Motor neuron (in vitro differentiated cells): ENCODE data around the gene SLC6A3. TPM values are rescaled to one million over a fixed set of nuclear protein-coding genes. Genes with fewer than 3 reads are reported as not detected.

Source experiments
- ATAC-seq, 8 experiments: fragments of 200-7000 bp; cut with Tn5 transposase; replicated peaks in 6 of 8; 2 replicates each; pipeline ENCODE4 v1.8.0; 2021; ENCODE audit warnings: mild to moderate bottlenecking in 8 of 8, moderate library complexity in 8 of 8
- H3K27ac ChIP-seq, 2 donors: fragments of 250-450 bp; sonication (Bioruptor Pico); 2 replicates each; pipeline ENCODE4 v1.9.0; 2021; ENCODE audit warnings: antibody characterized with exemption in 2 of 2, mild to moderate bottlenecking in 2 of 2, moderate library complexity in 1 of 2
- H3K4me1 ChIP-seq, 2 donors: fragments of 250-450 bp; sonication (Bioruptor Pico); replicated peaks in 1 of 2; 2 replicates each; pipeline ENCODE4 v1.6.1; 2021; ENCODE audit warnings: antibody characterized with exemption in 2 of 2, mild to moderate bottlenecking in 2 of 2, moderate library complexity in 1 of 2
- H3K4me3 ChIP-seq, 5 donors: fragments of 250-450 bp; sonication (Bioruptor Pico); 2 replicates each; pipeline ENCODE4 v1.9.0; 2021; ENCODE audit warnings: antibody characterized with exemption in 5 of 5, mild to moderate bottlenecking in 5 of 5, moderate library complexity in 4 of 5
- WGBS, 10 experiments: fragments of 450-650 bp; shearing (Covaris generic); methylation state at CpG; one replicate each; pipeline ENCODE4 v1.0.0; 2022; 5-methylcytosine and 5-hydroxymethylcytosine counted together
- in situ Hi-C, 9 experiments: fragments of 400-800 bp; cut with MboI; loops; one replicate each; pipeline ENCODE4 v1.15.0; 2021; ENCODE audit warnings: low sequenced_read_pairs in 9 of 9, low pct_unique_long_range_greater_than_20kb in 2 of 9; ENCODE audit not compliant: unreplicated experiment in 9 of 9
- total RNA-seq, 8 experiments: library from RNA; unstranded; fragments of 300-600 nt; gene quantifications; 2 replicates each; pipeline versions ENCODE4 v1.2.3 to v1.2.4, GENCODE V29; 2022

SLC6A3 gene
- total RNA-seq, 8 experiments from 2014 or later = 0.05 to 1.7 (median 0.52) TPM; not detected in 2

- no peak overlapping the region for H3K27ac ChIP-seq
- H3K4me1 ChIP-seq = no peaks in the 10 kb centered on the region
- 76 to 100% (median 95%) methylated on average over 2 to 6 of the region's 33 CpGs; no CpG with 5 or more reads in 6 of the 10 experiments for WGBS, 10 experiments
- H3K4me3 ChIP-seq = no peak overlapping the region
- in situ Hi-C loops = loop anchor here in 1 of 9 experiments (25.0 kb wide), 1 partner anchor 153 kb away; no protein-coding TSS in a partner anchor
- ATAC-seq = no peak
Measured at GRCh38 chr5:1483856-1484729, 38.9 kb upstream of the SLC6A3 start.

DNA sequence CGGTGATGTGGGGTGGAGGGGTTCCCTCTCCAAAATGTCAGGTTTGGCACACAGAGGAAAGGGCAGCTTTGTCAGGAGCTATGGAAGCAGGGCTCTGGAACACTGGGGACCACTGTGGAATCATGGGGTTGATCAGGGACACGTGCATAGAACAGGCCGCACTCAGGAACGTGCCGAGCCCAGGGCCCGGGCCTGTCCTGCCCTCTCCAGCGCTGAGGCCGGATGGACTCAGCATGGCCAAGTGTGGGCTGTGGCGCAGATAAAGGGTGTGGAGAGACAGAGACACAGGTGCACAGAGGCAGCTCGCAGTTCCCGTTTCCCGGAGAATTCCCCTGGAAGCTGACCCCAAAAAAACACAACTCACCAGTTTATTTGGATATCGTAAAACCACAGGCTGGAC is 37.8 kb upstream of the SLC6A3 start:
- 92 to 100% (median 96%) methylated on average over 1 to 13 of the region's 13 CpGs; no CpG with 5 or more reads in 5 of the 10 experiments for WGBS, 10 experiments
- ATAC-seq = no peak
- Histone ChIP-seq H3K4me1 (no peaks in the 10 kb centered on the region), H3K4me3 (no peak overlapping the region), H3K27ac (no peak overlapping the region)
- in situ Hi-C loops = loop anchor here in 1 of 9 experiments (25.0 kb wide), 1 partner anchor 154 kb away; no protein-coding TSS in a partner anchor

DNA sequence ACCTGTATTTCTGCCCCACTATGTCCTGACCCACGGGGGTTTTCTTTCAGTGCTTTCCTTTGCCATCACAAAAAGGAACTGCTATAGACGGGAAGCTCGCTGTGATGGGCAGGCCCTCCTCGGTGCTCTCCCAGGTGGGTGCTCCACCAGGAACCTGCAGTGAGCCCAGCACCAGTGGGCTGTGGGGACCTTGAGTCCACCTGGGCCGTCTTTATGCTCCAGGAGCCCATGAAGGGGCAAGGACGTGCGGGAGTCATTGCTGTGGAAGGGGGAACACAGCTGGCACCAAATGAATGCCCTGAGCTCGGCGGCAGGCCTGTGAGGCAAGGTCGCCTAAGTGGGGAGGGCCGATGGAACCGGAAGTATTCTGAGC is 36.7 kb upstream of the SLC6A3 start:
- ATAC-seq = no peak
- no peak overlapping the region for H3K4me3 ChIP-seq
- H3K27ac ChIP-seq = no peak overlapping the region
- 80 to 100% (median 90%) methylated on average over 1 to 3 of the region's 12 CpGs; no CpG with 5 or more reads in 6 of the 10 experiments for WGBS, 10 experiments
- in situ Hi-C loops = loop anchor here in 1 of 9 experiments (25.0 kb wide), 1 partner anchor 155 kb away; no protein-coding TSS in a partner anchor
- no peaks in the 10 kb centered on the region for H3K4me1 ChIP-seq

DNA sequence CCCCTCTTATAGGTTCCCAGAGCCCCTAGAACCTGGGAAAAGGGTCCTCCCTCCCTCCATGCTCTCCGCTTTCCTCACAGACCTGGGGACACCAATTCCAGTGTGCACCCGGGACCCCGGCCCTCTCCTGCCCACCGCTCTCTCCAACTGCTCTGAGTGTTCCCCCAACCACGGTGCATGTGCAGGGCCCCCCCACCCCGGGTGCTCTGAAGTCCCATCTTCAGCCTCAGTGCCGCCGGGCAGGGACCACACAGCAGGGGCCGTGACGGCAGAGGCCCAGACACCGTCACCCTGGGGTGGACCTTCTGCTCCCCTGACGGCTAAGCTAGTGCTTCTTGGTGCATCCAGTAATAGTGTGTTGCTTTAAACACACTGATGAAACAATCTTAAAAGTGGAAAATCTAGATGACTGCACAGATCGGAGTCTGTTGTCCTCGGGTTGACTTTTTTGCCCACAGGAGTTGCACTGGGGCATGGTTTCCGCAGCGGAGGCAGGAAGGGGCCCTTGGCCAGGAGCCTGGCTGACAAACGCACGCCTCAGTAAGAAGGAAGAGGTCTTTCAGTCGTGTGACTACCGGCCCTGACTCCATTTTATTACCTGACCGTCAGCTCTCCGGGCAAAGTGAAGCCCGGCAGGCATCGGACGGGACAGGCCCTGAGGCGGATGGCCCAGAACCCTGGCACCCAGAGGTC is 36.2 kb upstream of the SLC6A3 start:
- in situ Hi-C loops = loop anchor here in 1 of 9 experiments (25.0 kb wide), 1 partner anchor 156 kb away; no protein-coding TSS in a partner anchor
- ATAC-seq = no peak
- no peaks in the 10 kb centered on the region for H3K4me1 ChIP-seq
- no peak overlapping the region for H3K27ac ChIP-seq
- WGBS, 10 experiments = 90 to 100% (median 96%) methylated on average over 1 to 10 of the region's 26 CpGs; no CpG with 5 or more reads in 6 of the 10 experiments
- no peak overlapping the region for H3K4me3 ChIP-seq

DNA sequence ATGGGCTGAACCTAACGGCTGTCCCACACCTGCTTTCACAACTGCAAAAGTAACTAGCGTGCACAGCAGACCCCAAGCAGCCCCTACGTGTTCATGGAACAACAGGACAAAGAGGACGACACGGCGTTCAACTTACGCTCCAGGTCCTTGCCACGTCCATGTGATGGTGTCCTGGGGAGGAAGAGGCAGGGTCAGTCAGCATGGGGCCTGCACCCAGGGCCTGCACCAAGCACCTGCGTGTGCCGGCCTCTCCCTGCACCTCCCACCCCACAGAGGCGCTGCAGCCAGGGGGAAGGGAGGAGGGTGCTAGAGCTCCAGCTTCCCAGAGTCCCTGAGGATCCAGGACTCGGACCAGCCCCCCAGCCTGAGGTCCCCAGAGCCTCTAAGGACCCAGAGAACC is 35.6 kb upstream of the SLC6A3 start:
- H3K4me3 ChIP-seq = no peak overlapping the region
- H3K4me1 ChIP-seq = no peaks in the 10 kb centered on the region
- no peak for ATAC-seq
- no peak overlapping the region for H3K27ac ChIP-seq
- WGBS, 10 experiments = 80 to 100% (median 93%) methylated on average over 1 to 4 of the region's 12 CpGs; no CpG with 5 or more reads in 3 of the 10 experiments
- in situ Hi-C loops = loop anchor here in 1 of 9 experiments (25.0 kb wide), 1 partner anchor 156 kb away; no protein-coding TSS in a partner anchor

DNA sequence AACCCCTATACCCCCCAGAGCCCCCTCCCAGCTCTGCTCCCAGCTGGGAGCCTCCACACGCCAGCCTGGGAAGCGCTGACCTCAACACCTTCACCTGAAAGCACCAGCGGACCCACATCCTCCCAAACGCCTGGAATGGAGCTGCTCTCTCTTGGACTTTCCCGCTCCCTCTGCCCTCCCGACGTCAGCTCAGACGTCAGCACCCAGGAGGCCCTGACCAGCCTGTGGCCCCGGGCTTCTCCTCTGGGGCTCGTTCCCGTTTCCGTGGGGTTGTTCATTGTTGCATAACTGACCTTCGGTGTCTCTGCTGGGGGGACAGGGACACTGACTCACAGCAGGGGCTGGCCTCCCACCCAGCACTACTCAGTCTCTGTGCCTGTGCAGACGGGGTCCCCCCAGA is 35.0 kb upstream of the SLC6A3 start:
- H3K27ac ChIP-seq = no peak overlapping the region
- H3K4me1 ChIP-seq = no peaks in the 10 kb centered on the region
- in situ Hi-C loops = loop anchor here in 1 of 9 experiments (25.0 kb wide), 1 partner anchor 157 kb away; no protein-coding TSS in a partner anchor
- no peak overlapping the region for H3K4me3 ChIP-seq
- ATAC-seq = no peak
- 47 to 100% (median 70%) methylated on average over 2 to 4 of the region's 14 CpGs; no CpG with 5 or more reads in 7 of the 10 experiments for WGBS, 10 experiments

- H3K27ac ChIP-seq = no peak overlapping the region
- in situ Hi-C loops = loop anchor here in 1 of 9 experiments (25.0 kb wide), 1 partner anchor 158 kb away; no protein-coding TSS in a partner anchor
- no peaks in the 10 kb centered on the region for H3K4me1 ChIP-seq
- no peak overlapping the region for H3K4me3 ChIP-seq
- WGBS, 10 experiments = 37 to 100% (median 71%) methylated on average over 1 to 7 of the region's 21 CpGs; no CpG with 5 or more reads in 2 of the 10 experiments
- ATAC-seq = peak in 6 of 8 experiments; percentile 11 to 64 (median 40)
Measured at GRCh38 chr5:1479581-1480188, 34.4 kb upstream of the SLC6A3 start.

DNA sequence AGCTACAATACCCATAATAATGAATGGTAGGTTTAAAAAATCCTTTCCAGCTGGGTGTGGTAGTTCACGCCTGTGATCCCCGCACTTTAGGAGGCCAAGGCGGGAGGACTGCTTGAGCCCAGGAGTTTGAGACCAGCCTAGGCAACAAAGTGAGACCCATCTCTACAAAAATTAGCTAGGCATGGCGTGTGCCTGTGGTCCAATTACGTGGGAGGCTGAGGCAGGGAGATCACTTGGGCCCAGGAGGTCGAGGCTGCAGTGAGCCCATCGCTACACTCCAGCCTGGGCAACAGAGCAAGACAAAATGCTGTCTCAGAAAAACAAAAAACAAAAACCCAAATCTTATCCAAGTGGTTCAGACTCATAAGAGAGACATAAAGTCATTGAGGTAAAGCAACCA is 33.8 kb upstream of the SLC6A3 start:
- peak in 1 of 8 experiments; percentile 9 for ATAC-seq

DNA sequence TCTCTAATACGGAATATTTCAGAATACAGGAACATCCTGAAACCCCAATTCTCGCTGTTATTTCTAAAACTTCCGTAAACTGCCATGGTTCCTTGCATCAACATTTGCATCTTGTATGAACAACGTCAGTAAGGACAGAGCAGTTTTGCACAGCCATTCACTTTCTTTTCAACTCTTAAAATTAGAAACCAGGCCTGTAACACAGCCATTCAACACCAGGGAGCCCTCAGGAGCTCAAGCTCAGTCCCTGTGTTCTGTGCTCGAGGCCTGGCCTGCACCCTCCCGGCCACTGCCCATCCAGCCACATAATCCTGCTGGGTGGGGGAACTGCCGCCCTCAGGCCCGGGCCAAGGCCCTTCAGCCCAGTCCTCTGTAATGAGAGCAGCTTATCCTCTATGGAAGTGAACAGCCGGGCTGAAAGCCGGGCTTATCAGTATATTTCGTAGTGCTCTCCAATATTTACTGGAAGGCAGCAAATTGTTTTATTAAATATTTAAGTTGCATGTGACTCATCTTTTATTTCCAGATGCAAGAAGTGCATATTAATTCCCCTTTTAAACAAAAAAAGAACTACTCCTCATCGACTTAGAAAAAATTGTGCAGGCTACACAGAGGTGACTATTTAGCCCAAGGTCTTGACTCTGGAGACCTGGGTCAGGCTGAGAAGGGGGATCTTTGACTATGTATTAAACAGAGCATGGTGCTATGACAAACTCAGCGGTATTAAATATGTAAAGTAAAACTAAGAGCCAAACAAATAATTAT is 33.2 kb upstream of the SLC6A3 start:
- WGBS, 10 experiments = 57 to 100% (median 89%) methylated on average over 1 to 10 of the region's 13 CpGs; no CpG with 5 or more reads in 1 of the 10 experiments
- Histone ChIP-seq H3K27ac (no peak overlapping the region), H3K4me3 (no peak overlapping the region), H3K4me1 (no peaks in the 10 kb centered on the region)
- in situ Hi-C loops = loop anchor here in 1 of 9 experiments (25.0 kb wide), 1 partner anchor 159 kb away; no protein-coding TSS in a partner anchor
- peak in 3 of 8 experiments; percentile 64 to 83 (median 66) for ATAC-seq

More for the DNA sequence above, 33.8 kb upstream of the SLC6A3 start:
- Histone ChIP-seq H3K4me3 (no peak overlapping the region), H3K27ac (no peak overlapping the region), H3K4me1 (no peaks in the 10 kb centered on the region)
- in situ Hi-C loops = loop anchor here in 1 of 9 experiments (25.0 kb wide), 1 partner anchor 158 kb away; no protein-coding TSS in a partner anchor
- 50 to 100% (median 91%) methylated on average over 1 to 3 of the region's 7 CpGs; no CpG with 5 or more reads in 4 of the 10 experiments for WGBS, 10 experiments

GRCh38 chr5:1477341-1477740 is 32.1 kb upstream of the SLC6A3 start:
- H3K4me1 ChIP-seq = no peaks in the 10 kb centered on the region
- in situ Hi-C loops = loop anchor here in 1 of 9 experiments (25.0 kb wide), 1 partner anchor 160 kb away; no protein-coding TSS in a partner anchor
- H3K27ac ChIP-seq = no peak overlapping the region
- H3K4me3 ChIP-seq = no peak overlapping the region
- no peak for ATAC-seq
- 60 to 100% (median 93%) methylated on average over 1 to 10 of the region's 16 CpGs; no CpG with 5 or more reads in 4 of the 10 experiments for whole genome bisulfite sequencing, 10 experiments

- peak in 1 of 8 experiments; percentile 4 for ATAC-seq
- Histone ChIP-seq H3K27ac (no peak overlapping the region), H3K4me3 (no peak overlapping the region), H3K4me1 (no peaks in the 10 kb centered on the region)
- in situ Hi-C loops = loop anchor here in 1 of 9 experiments (25.0 kb wide), 1 partner anchor 160 kb away; no protein-coding TSS in a partner anchor
- whole genome bisulfite sequencing, 10 experiments = 90 to 100% (median 95%) methylated on average over 1 to 4 of the region's 11 CpGs; no CpG with 5 or more reads in 5 of the 10 experiments
Measured at GRCh38 chr5:1476967-1477310, 31.7 kb upstream of the SLC6A3 start.
